Measurements from ENCODE around the gene VSIG10. TPM values are rescaled to one million over a fixed set of nuclear protein-coding genes. Genes with fewer than 3 reads are reported as not detected.
A peak's percentile ranks its signal among the peaks of the same experiment; 100 is the strongest.

The VSIG10 gene
- total RNA-seq, 2 experiments from 2014 or later: 6.4 to 6.7 TPM

DNA sequence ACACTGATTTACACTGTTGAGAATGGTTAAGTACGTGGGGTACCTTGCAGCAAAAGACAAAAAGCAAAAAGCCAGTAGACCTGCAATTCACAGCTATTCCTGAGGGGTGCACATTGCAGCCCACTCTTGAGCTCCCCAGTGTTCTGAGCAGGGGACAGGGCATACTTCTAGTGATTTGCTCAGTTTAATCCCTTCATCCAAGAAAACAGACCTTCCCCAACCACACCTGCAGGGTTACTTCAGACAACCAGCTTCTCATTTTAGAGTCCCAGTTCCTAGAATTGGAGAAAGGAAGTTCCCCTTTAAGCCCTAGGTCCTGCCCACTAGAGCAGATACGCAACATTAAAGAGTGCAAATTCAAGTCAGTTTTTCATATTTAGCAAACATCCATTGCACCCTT is 39.2 kb downstream of the VSIG10 start:
- Mint-ChIP-seq H3K27ac (peak overlapping the region; percentile 81), H3K4me1 (peaks cover 70% of the 10 kb centered on the region), H3K4me3 (peak overlapping the region; percentile 65), H3K36me3 (ENCODE audit: low read depth) (no peaks in the 10 kb centered on the region), H3K27me3 (no peaks in the 10 kb centered on the region), H3K9me3 (no peaks in the 10 kb centered on the region)
- DNase-seq: peak; percentile 34
- POLR2A ChIA-PET: no interaction called here
- CTCF ChIA-PET: interaction anchor here (0.7 to 5.8 kb wide), 8 partner anchors 9 to 311 kb away, joined by 3 to 20 read pairs (median 4); partner anchors contain the start of gene SUDS3

DNA sequence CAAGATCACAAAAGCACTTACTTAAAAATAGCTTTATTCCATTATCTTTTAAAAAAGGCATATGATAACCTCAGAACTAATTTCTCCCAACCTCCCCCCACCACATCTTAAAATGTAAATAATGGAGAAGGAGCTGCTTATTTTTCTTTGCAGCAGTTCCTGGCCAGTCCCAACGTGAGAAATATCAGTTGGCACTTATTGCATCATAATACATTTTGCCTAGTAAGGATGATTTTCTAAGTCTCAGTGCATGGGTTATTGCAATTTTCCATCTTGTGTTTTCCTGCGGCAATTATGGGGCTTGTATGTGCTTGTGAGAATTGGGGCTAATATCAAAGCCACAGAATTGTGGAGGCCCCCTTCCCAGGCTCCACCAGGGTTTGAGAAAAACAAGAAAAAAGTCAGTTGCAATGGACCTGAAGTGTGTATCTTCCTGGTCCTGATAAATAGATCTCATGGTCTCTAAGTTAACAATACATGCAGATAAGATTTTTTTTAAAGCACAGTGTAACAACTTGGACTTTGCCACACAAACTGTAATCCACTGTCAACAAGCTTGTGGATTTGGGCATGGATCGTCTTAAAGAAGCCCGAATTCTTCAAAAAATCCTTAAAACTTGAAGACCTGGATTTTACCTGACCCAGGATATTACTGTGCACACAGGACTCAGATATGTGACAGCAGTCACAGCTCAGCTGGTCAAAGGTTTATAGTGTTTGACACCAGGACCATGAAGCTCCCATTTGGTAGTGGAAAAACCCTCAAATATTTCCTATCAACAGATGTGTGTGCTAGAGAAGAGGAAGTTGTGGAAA is 40.0 kb downstream of the VSIG10 start:
- Mint-ChIP-seq H3K27ac (peak overlapping the region; percentile 94), H3K27me3 (no peaks in the 10 kb centered on the region)
- CTCF ChIA-PET: interaction anchor here (0.6 to 5.8 kb wide), 11 partner anchors 8 to 312 kb away, joined by 3 to 20 read pairs (median 4); partner anchors contain the start of genes PEBP1 and SUDS3

DNA sequence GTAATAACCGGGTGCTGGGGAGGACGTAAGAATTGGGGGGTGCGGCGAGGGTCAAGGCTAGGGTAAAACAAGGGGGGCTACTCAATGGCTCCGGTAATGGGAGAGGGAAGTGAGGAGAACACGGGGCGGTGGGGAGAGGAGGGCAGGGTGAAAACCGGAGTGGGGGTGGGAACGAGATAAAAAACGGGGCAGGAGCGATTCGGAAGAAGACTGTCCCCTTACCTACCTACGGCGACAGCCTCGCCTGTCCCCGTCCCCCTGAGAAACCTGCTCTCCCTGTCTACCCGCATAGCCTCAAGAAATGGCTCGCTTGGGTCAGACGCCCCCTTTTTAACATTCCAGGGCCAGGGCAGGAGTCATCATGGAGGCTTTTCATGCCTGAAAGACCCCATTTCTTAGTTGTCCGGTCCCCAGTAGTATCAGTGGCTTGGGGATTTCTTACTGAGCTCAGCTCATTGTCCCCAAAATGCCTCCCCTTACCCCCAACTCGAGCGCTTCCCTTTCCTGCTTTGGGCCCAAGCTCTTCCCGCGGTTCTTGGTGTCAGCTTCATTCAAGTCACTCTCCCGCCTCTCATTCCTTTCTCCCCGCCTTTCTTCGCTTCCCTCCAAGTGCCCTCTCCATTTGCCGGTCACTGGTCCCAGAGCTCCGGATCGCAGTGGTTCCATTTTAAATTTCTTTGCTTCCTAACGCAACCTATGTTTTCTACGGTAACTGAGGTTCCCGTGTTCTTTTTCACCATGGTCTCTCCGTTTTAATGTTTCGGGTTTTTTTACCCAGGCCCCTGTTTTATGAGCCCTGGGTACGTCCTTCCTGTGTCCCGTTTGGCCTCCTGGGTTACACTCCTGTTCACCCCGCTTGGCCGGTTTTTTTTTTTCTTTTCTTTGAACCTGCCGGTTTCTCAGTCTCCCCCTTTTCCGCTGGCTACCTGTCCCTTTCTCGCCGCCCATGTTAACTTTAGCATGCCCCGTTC is 41.7 kb downstream of the VSIG10 start:
- DNase-seq: peak; percentile 13
- ChIA-PET CTCF (interaction anchor here (0.8 to 2.5 kb wide), 3 partner anchors 42 to 314 kb away, joined by 3 to 10 read pairs (median 3); partner anchors contain the start of gene SUDS3), POLR2A (no interaction called here)
- H3K27me3 Mint-ChIP-seq: no peaks in the 10 kb centered on the region
- H3K4me3 Mint-ChIP-seq: peak overlapping the region; percentile 89
- H3K9me3 Mint-ChIP-seq: no peaks in the 10 kb centered on the region
- no peaks in the 10 kb centered on the region for H3K36me3 Mint-ChIP-seq (ENCODE audit: low read depth)
- H3K27ac Mint-ChIP-seq: peak overlapping the region; percentile 94
- peaks cover 67% of the 10 kb centered on the region for H3K4me1 Mint-ChIP-seq

More for the DNA sequence above, 40.0 kb downstream of the VSIG10 start:
- no peaks in the 10 kb centered on the region for H3K36me3 Mint-ChIP-seq (ENCODE audit: low read depth)
- POLR2A ChIA-PET: no interaction called here
- no peak for DNase-seq
- peak overlapping the region; percentile 89 for H3K4me3 Mint-ChIP-seq
- peaks cover 79% of the 10 kb centered on the region for H3K4me1 Mint-ChIP-seq
- no peaks in the 10 kb centered on the region for H3K9me3 Mint-ChIP-seq

GRCh38 chr12:118061011-118061872 is 42.6 kb downstream of the VSIG10 start, which contains the start of gene WSB2:
Gene WSB2, minus strand, starts transcription at chr12:118061179. Its CDS starts 131 bp downstream, at chr12:118061048.
- ChIA-PET POLR2A (no interaction called here), CTCF (interaction anchor here (1.0 to 2.5 kb wide), 2 partner anchors 59 to 315 kb away, joined by 3 to 10 read pairs; partner anchors contain the start of gene SUDS3)
- Mint-ChIP-seq H3K36me3 (ENCODE audit: low read depth) (no peaks in the 10 kb centered on the region), H3K4me3 (peak within 1 kb of the TSS; percentile 89), H3K4me1 (peaks cover 59% of the 10 kb centered on the region), H3K27me3 (no peaks in the 10 kb centered on the region), H3K27ac (peak within 1 kb of the TSS; percentile 94), H3K9me3 (no peaks in the 10 kb centered on the region)
- peak; percentile 61 for DNase-seq

DNA sequence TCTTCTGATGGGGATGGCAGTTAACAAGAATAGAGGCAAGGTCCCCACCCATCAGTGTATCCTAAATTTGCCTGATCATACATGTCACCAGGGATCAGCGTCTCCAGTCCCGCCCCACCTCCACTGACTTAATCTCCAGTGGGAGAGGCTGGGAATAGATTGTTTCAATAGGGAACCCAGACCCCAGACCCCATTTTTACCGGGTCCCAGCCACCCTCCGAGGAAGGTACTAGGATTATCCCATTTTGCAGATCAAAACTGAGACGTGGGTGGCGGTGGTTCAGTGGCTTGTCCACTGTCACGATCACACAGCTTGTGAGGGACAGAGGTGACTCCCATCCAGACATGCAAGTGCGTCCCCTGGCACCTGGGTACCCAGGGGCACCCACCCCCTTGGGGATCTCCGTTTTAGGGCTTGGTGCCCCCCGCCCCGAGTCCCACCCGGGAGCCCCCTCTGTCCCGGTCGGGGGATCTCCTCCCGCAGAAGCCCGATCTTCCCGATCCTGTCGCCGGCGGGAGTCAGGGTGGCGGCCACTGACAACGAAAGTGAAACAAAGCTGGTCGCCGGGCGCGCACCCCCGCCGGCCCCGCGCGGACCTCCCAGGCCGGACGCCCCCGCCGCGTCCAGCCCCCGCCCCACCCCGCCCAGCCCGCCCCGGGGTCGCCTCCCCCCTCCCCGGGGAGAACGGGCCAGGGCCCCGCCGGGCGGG is 43.4 kb downstream of the VSIG10 start:
- Mint-ChIP-seq H3K4me3 (peak overlapping the region; percentile 85), H3K27me3 (no peaks in the 10 kb centered on the region), H3K27ac (peak overlapping the region; percentile 89), H3K4me1 (peaks cover 52% of the 10 kb centered on the region), H3K36me3 (ENCODE audit: low read depth) (no peaks in the 10 kb centered on the region), H3K9me3 (no peaks in the 10 kb centered on the region)
- peak; percentile 39 for DNase-seq
- ChIA-PET CTCF (interaction anchor here (1.0 to 2.5 kb wide), 3 partner anchors 16 to 316 kb away, joined by 3 to 10 read pairs (median 5); partner anchors contain the start of gene SUDS3), POLR2A (no interaction called here)

DNA sequence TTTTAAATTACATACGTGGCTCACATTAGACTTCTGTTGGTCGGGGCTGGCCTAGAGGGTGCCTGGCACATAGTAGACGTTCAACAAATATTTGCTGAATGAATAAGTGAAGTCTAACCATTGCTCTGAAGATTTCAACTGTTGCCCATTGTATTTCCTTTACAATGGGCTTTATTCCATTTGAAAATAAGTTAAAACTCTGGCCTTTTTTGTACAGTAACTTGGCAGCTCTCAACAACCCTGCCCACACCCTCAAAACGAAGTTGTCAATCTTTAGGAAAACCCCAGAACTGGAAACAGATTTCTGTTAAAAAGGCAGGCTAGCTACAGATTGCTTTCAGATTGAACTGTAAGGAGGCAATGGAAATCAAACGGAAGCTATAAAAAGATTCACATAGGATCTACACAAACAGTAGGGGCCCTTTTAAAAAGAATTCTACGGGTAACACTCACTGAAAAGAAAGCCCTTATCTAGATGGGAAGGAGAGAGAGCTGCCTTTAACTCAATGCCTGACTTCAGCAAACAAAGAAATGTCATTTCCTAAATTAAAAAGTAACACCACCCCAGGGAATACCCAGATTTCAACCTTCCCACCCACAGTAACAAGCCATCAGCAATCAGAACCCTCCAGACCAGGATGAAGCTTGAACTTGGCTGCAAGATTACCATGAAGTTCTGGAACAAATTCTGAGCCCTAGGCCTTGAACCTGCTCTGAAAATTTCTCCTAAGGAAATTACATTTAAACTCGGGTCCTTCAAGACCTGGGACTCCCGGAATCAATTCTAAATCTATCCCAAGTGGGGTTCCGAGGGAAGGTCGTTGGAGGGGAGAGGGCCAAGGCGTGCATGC is 44.2 kb downstream of the VSIG10 start:
- Mint-ChIP-seq H3K9me3 (no peaks in the 10 kb centered on the region), H3K4me1 (peaks cover 45% of the 10 kb centered on the region), H3K27ac (peak overlapping the region; percentile 89), H3K36me3 (ENCODE audit: low read depth) (peaks cover 3% of the 10 kb centered on the region), H3K4me3 (peak overlapping the region; percentile 85), H3K27me3 (no peaks in the 10 kb centered on the region)
- DNase-seq: no peak
- ChIA-PET POLR2A (interaction anchor here (0.5 kb wide), 1 partner anchor 102 kb away, joined by 4 read pairs; no protein-coding TSS in a partner anchor), CTCF (interaction anchor here (0.5 to 1.9 kb wide), 2 partner anchors 15 to 120 kb away, joined by 3 to 5 read pairs; no protein-coding TSS in a partner anchor)

DNA sequence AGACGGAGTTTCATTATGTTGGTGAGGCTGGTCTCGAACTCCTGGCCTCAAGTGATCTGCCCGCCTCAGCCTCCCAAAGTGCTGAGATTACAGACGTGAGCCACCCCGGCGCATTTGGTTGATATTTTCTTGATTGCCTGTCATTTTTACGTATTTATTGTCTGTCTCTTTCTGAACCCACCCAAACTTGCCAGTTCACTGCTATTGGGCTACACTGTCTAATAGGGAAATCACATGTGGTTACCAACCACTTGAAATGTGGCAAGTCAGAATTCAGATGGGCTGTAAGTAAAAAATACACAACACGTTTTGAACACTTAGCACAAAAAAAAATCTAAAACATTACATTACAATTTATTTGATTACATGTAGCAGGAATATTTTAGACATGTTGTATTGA is 44.9 kb downstream of the VSIG10 start:
- CTCF ChIA-PET: interaction anchor here (0.5 to 2.7 kb wide), 3 partner anchors 14 to 121 kb away, joined by 3 to 6 read pairs (median 5); partner anchors contain the start of gene RFC5
- DNase-seq: no peak
- POLR2A ChIA-PET: interaction anchor here (0.5 kb wide), 1 partner anchor 103 kb away, joined by 4 read pairs; no protein-coding TSS in a partner anchor
- Mint-ChIP-seq H3K9me3 (no peaks in the 10 kb centered on the region), H3K4me1 (peaks cover 38% of the 10 kb centered on the region), H3K27me3 (no peaks in the 10 kb centered on the region), H3K27ac (peak overlapping the region; percentile 89), H3K4me3 (peak overlapping the region; percentile 85), H3K36me3 (ENCODE audit: low read depth) (peaks cover 3% of the 10 kb centered on the region)

GRCh38 chr12:118058227-118058626 is 45.6 kb downstream of the VSIG10 start:
- DNase-seq: no peak
- ChIA-PET POLR2A (no interaction called here), CTCF (interaction anchor here (0.6 to 2.7 kb wide), 4 partner anchors 14 to 1292 kb away, joined by 3 to 6 read pairs (median 4); partner anchors contain the start of gene RFC5)
- no peaks in the 10 kb centered on the region for H3K9me3 Mint-ChIP-seq
- H3K27me3 Mint-ChIP-seq: no peaks in the 10 kb centered on the region
- peaks cover 34% of the 10 kb centered on the region for H3K4me1 Mint-ChIP-seq
- no peak overlapping the region for H3K4me3 Mint-ChIP-seq
- no peak overlapping the region for H3K27ac Mint-ChIP-seq
- H3K36me3 Mint-ChIP-seq (ENCODE audit: low read depth): peaks cover 3% of the 10 kb centered on the region

DNA sequence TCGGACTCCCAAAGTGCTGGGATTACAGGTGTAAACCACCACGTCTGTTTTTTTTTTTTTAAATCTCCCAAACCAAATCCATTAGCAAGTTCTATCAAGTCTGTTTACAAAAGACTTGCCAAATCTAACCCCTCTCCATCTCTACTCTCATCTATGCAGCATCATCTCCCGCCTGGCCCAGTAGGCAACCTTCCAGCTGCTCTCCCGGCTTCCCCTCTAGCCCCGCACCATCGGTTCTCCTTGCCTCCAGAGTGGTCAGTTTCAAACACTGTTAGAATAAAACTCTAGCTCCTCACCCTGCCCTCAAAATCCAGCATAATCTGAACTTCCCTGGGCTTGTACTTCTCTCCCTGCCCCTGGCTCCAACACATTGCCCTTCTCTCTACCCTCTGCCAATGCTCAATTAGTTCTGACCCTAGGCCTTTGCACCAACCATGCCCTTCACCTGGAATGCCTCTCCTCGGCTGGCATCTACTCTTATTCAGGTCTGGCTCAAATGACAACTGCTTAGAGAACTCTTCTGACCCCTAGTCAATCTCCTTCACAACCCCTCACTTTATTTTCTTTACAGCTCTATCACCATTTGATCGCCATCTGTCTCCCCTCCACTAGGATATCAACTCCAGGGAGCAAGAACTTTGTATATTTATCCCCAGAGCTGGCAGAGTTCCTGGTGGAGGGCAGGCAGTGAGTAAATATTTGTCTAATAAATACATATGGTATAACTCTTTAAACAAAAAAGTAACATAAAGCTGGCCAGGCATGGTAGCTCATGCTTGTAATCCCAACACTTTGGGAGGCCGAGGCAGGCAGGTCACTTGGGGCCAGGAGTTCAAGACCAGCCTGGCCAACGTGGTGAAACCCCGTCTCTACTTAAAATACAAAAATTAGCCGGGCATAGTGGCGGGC is 47.7 kb downstream of the VSIG10 start:
- DNase-seq: no peak
- no peaks in the 10 kb centered on the region for H3K9me3 Mint-ChIP-seq
- peaks cover 30% of the 10 kb centered on the region for H3K4me1 Mint-ChIP-seq
- H3K36me3 Mint-ChIP-seq (ENCODE audit: low read depth): peaks cover 10% of the 10 kb centered on the region
- no peak overlapping the region for H3K4me3 Mint-ChIP-seq
- CTCF ChIA-PET: interaction anchor here (0.5 to 3.6 kb wide), 10 partner anchors 9 to 320 kb away, joined by 3 to 20 read pairs (median 3); partner anchors contain the start of genes RFC5 and SUDS3
- no peaks in the 10 kb centered on the region for H3K27me3 Mint-ChIP-seq
- POLR2A ChIA-PET: interaction anchor here (0.5 to 1.1 kb wide), 4 partner anchors 24 to 199 kb away, joined by 3 to 5 read pairs (median 3); partner anchors contain the start of gene RFC5
- H3K27ac Mint-ChIP-seq: no peak overlapping the region

Measured in activated CD4-positive, alpha-beta T cell treated with anti-CD3 and anti-CD28 coated beads, Interleukin-2, amount 10 ng/mL, durations not matched to agents 7 days and 5 days (primary cell).